GM12872 (cell line): ENCODE data around the gene OSBPL2.

Source experiments
- CTCF ChIP-seq: IDR thresholded peaks from 3 replicates; pipeline ENCODE4 v1.5.1; 2011; ENCODE audit warnings: low read depth, mild to moderate bottlenecking, low read length, moderate library complexity; ENCODE audit not compliant: insufficient read depth

The OSBPL2 gene

GRCh38 chr20:62208061-62208794, 30.1 kb upstream of the OSBPL2 start:
- no peak for TF ChIP-seq CTCF

GRCh38 chr20:62208795-62209755, 29.2 kb upstream of the OSBPL2 start:
- TF ChIP-seq CTCF, result no peak

DNA sequence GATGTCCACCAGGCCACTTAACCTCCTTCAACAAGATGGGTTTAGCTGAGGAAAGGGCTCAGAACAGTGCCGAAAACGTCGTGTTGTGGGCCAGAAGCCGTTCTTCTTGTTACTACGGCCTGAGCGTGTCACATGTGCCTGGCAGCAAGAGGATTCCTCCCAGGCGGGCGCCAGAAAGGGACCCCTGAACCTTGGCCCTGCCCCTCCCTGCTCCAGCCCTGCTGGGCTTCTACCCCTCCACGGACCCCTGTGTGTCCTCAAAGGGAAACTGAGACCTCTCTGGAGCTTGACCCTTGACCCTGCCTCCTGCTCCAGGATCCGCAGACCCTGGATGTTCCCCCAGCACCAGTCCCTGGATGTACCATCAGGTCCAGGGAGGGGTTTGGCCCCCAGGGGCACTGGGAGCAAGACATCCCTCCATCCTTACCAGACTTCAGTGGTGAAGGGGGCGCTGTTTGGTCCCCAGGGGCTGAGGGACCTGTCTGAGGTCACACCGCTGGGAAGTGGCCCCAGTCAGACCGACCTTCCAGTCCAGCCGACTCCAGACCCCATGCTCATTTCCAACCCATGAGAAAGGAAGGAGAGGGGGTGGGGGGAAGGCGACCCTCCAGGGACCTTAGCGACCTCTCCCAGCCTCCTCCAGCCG, 28.3 kb upstream of the OSBPL2 start:
- no peak for TF ChIP-seq CTCF

- TF ChIP-seq CTCF, result no peak
These were observed 27.8 kb upstream of the OSBPL2 start for GRCh38 chr20:62210496-62210855.

DNA sequence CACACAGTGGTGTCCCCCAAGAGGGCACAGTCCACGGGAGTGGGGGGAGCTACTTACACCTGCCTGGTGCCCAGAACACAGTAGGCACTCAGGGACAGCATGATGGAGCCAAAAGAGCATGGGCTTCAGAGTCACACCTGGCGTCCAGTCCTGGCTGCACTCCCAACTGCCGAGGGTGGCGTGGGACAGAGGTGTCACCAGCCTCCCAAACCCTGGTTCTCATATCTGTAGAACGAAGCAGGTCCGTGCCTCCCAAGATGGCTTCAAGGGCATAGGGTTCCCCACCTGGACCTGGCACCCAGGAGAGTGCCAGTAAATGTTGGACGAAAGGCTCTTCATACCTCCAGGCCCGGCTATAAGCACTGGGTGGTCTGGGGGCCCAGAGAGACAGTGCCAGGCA, 27.1 kb upstream of the OSBPL2 start:
- TF ChIP-seq CTCF, result no peak

- no peak for TF ChIP-seq CTCF
These were observed 26.5 kb upstream of the OSBPL2 start for GRCh38 chr20:62211769-62212288.

DNA sequence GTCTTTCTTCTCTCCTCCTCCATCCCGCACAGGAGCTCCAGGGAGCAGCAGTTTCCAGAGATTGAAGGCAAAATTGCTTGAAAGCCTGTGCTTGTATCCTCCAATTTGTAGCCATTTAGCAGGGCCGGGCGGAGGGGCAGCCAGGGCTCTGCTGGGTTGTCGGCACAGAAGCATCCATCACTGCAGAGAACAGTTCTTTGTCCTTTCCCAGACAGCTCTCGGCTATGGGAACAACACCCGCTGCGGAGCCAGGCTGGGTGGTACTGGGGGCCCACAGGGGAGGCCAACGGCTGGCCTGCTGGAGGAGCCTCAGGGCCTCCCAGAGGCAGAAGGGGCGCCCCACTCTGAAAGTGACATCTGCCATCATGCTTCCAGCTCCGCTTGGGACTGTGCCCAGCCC, 26.0 kb upstream of the OSBPL2 start:
- TF ChIP-seq CTCF, result no peak
